HG03558 (cell line): ENCODE results near the gene PDCD4.
A peak's percentile ranks its signal among the peaks of the same experiment; 100 is the strongest.

ENCODE experiments used
- ATAC-seq: cut with Tn5 transposase; IDR thresholded peaks from one replicate; pipeline ENCODE4 v1.9.1; 2021; ENCODE audit warnings: moderate number of reproducible peaks; ENCODE audit not compliant: unreplicated experiment; ENCODE audit errors: extremely low read depth

The PDCD4 gene

DNA sequence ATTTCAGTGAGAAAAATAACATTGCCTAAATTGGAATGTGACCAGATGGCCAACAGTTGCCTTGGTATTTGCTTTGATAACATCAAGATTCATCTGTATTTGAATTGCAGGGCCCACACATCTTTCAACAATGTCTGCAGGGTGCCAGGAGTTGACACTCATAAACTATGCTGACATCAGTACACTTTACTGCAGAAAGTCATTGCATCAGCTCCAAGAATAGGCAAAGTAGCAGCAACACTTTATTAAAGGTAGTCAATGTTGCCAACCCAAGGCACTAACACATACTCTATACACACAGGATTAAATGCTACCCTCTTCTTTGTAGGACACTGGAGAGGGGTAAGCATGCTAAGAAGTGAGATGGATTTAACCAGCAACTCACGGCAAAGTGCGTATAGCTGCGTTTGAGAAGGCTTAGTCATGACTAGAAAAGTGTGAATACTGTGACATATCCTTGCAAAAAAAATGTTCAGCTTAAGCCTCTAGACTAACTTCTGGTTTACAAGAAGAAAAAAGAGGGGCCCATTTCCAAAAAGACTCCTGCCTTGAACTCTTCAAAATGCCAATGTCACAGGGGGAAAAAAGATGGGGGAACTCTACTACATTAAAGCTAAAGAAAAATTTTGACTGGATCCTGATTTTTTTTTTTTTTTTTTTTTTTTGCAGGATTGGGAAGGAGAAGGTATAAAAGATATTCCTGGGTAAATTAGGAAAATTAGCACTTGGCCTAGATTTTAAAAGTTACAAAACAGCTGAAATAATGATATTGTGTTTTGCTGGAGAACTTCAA lies 45.0 kb downstream of the PDCD4 start:
- no peak for ATAC-seq

DNA sequence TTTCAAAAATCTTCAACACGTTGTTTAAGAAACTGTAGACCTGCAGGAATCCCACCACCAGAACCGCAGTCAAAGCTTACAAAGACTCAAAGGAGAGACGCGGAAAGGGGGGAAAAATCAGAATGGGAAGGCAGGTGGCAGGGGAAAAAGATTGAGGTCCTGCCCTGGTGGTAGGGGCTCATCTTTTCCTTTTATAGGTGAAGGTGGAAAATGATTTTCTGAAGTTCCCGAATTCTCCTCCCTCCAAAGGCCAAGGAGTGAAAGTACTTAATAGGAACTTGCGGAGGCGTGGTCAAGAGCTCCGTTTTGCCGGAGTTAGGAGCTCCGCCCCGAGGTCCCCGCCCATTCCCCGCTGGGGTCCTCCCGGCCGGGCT lies 46.5 kb downstream of the PDCD4 start:
- no peak for ATAC-seq

DNA sequence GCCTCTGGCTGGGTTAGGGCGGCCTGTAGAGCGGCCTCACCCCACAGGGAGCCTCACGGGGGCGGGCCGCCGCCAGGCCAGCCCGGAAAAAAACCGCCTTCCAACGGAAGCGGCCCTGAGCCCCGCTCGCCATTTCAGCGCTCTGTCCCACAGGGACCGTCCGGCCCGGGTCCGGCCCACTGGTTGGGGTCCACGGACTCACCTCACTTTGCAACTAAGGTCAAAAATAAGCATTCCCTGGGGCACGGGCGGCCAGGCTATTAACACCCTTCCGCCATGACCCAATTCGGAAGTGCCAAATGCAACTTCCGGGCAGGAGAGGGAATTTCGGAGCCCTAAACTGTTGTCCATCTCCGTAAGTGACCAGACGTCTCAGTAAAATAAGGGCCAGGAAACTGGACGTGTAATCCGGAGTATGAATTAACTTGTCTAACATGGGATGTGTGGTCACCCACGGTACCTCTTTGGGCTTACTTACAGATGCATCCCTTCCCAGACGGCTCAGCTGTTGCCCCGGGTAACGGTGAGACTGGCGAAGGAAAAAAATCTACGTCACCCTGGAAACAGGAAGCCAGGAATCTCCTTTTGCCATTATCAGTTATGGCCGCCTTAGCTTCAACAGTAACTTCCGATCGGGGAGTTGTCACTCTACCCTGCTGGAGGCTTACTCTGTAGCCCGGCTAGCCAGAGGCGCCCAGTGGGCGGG lies 47.1 kb downstream of the PDCD4 start, which contains the start of gene BBIP1:
BBIP1 (minus strand) TSS at position 538 of the 706 bp plus-strand sequence. CDS start 1,023 bp downstream, outside the sequence.
- ATAC-seq: peak; percentile 76

- ATAC-seq: peak; percentile 0
Measured at GRCh38 chr10:110919349-110919931, 47.7 kb downstream of the PDCD4 start, which contains the start of gene SHOC2. Gene SHOC2 (plus strand): TSS chr10:110919604. CDS start chr10:110964359, 44,755 bp downstream.

GRCh38 chr10:110919971-110920881 lies 48.5 kb downstream of the PDCD4 start:
- peak; percentile 19 for ATAC-seq

- no peak for ATAC-seq
Measured at GRCh38 chr10:110923856-110924493, 52.2 kb downstream of the PDCD4 start.

DNA sequence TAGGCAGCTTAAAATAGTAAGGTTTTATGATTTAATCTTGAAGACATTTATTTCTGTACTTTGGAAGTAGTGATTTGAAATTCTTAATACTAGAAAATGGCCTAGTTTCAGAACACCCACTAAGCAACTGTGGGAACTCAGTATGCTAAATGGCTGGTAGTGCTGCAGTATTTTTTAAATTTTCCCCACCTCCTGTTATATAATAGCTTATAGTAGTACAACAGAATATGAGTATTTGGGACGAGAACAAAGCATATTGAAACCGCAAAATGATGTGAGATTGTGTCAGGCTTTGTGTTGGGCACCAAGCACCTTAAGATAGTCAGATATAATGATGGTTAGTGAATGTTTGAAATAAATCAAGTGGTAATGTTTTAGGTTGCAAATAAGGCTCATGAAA lies 55.7 kb downstream of the PDCD4 start:
- ATAC-seq: no peak

GRCh38 chr10:110931769-110932381 lies 60.1 kb downstream of the PDCD4 start:
- ATAC-seq: no peak

GRCh38 chr10:110932505-110933180 lies 60.9 kb downstream of the PDCD4 start:
- ATAC-seq: no peak

DNA sequence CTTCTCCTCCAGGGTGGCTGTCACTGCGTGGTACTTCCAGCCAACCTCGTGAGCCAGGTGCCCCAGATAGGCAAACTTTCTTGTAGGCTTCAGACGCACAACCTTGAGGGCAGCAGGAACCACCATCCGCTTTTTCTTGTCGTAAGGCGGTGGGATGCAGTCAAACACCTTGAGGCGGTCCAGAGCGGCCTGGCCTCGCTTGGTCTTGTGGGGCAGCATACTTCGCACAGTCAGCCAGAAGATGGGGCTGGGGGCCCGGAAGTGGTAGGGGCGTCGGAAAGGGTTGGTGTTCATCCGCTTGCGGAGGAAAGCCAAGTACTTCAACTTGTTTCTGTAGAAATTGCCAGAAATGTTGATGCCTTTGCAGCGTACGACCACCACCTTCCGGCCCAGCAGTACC lies 65.0 kb downstream of the PDCD4 start:
- ATAC-seq: no peak

DNA sequence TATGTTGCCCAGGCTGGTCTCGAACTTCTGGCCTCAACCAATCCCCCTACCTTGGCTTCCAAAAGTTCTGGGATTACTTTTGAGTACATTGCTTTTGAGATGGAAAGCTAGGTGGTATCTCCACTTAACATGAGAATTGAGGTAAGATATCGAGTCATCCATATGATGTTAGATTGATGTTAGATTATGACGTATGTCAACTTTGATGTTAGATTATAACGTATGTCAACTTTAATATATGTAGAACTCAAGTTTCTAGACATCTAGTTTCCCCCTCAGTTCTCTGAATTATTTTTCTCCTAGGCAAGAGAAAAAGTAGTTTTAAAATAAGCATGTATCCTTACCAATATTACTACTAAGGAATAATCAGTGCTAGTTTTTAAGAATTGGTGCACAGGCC lies 67.7 kb downstream of the PDCD4 start:
- no peak for ATAC-seq

DNA sequence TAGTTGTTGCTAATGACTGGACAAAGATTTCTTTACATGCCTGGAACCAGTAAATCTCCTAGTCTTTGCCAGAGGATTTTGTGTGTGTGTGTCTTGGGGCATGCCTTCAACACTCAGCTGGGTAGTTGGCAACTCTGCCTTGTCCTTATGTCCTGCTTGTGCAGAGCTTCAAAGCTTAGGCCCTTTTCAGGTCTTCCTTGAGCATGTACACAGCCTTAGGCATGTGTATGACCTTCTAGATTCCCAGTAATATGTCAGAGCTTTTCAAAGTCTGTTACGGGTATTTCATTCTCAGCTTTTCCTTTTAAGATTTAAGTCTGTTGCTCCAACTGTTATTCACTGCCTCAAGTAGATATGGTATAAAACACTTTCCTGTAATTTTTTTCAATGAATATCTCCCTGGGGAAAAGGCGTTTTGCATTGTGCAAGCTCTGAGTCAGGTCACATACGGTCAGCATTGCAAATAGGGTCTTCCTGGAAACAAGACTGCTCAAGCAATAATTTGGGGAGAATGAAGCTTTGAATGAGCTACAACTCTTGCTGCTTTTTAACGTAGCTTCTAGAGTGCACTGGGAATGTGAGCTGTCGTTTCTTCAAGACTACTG lies 73.2 kb downstream of the PDCD4 start:
- ATAC-seq: no peak

DNA sequence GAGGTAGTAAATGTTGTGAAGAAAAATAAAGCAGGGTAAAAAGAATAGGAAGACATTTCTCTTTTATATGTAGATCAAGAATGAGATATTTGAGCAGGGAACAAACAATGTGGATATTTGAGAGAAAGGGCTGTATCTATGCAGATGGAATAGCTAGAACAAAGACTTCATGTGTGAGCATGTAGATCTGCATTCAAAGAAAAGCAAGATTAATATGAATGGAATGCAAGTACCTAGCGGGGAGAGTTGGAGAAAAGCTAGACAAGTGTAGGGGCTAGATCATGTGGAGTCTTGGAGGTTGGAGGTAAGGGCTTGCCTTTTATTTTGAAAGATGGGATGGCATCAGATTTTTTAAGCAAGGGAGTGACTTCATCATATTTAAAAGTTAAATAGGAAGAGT lies 74.8 kb downstream of the PDCD4 start:
- ATAC-seq: no peak

GRCh38 chr10:110947061-110947595 lies 75.4 kb downstream of the PDCD4 start:
- no peak for ATAC-seq
